NCI-H510A treated with DMSO at 0.1 percent for 48 hours (cell line): ENCODE data around the gene DLEC1.

Experiments
- DNase-seq: peaks from one replicate; lab custom pipeline; 2025; lab: John Stamatoyannopoulos, UW

The DLEC1 gene

GRCh38 chr3:38000965-38001455, 38.0 kb upstream of the DLEC1 start:
- no peak for DNase-seq

- DNase-seq = peak; percentile 28
Observed at GRCh38 chr3:38001456-38002081, 37.4 kb upstream of the DLEC1 start.

- no peak for DNase-seq
Observed at GRCh38 chr3:38002291-38002876, 36.6 kb upstream of the DLEC1 start.

- DNase-seq = no peak
Observed at GRCh38 chr3:38002940-38003339, 36.1 kb upstream of the DLEC1 start.

GRCh38 chr3:38003371-38003816, 35.6 kb upstream of the DLEC1 start:
- DNase-seq = no peak

- DNase-seq = no peak
Observed at GRCh38 chr3:38003817-38004414, 35.1 kb upstream of the DLEC1 start.

GRCh38 chr3:38004415-38005075, 34.5 kb upstream of the DLEC1 start:
- peak; percentile 25 for DNase-seq

- DNase-seq = no peak
Observed at GRCh38 chr3:38005076-38006020, 33.7 kb upstream of the DLEC1 start.

GRCh38 chr3:38006031-38006430, 33.0 kb upstream of the DLEC1 start:
- DNase-seq = no peak

- DNase-seq = no peak
Observed at GRCh38 chr3:38006445-38006995, 32.5 kb upstream of the DLEC1 start.

- no peak for DNase-seq
Observed at GRCh38 chr3:38007754-38008090, 31.3 kb upstream of the DLEC1 start.

- DNase-seq = no peak
Observed at GRCh38 chr3:38008191-38008701, 30.8 kb upstream of the DLEC1 start.

- no peak for DNase-seq
Observed at GRCh38 chr3:38008971-38009580, 29.9 kb upstream of the DLEC1 start.

- DNase-seq = no peak
Observed at GRCh38 chr3:38009807-38010591, 29.0 kb upstream of the DLEC1 start.

- no peak for DNase-seq
Observed at GRCh38 chr3:38011111-38011510, 27.9 kb upstream of the DLEC1 start.

GRCh38 chr3:38015485-38015884, 23.5 kb upstream of the DLEC1 start:
- no peak for DNase-seq

- no peak for DNase-seq
Observed at GRCh38 chr3:38015984-38016383, 23.0 kb upstream of the DLEC1 start.

GRCh38 chr3:38016410-38016809, 22.6 kb upstream of the DLEC1 start:
- DNase-seq = no peak

GRCh38 chr3:38016847-38017444, 22.1 kb upstream of the DLEC1 start:
- DNase-seq = no peak
